Activated B cell treated with CpG ODN at 0.5 μM for 24 hours (primary cell): ENCODE measurements around the gene DCDC2. TPM values are rescaled to one million over a fixed set of nuclear protein-coding genes. Genes with fewer than 3 reads are reported as not detected.
"Not testable (repeated sequence)": the region's sequence is repeated elsewhere in the genome, so short reads cannot be mapped to it uniquely, and the experiment has no call there.

Experiments used
- ATAC-seq: fragments of 200-7000 bp; cut with Tn5 transposase; one replicate; pipeline ENCODE4 v1.10.0; 2021; ENCODE audit warnings: low read depth, mild to moderate bottlenecking, moderate library complexity
- CTCF ChIA-PET: fragments of 350-600 bp; sonication (Branson Sonifier 250); formaldehyde crosslinking; loops from one replicate; lab custom pipeline; 2021; ENCODE audit warnings: antibody characterized with exemption; lab: Charles Lee
- POLR2A ChIA-PET: fragments of 350-600 bp; sonication (Branson Sonifier 250); formaldehyde crosslinking; loops from one replicate; lab custom pipeline; 2021; ENCODE audit warnings: antibody characterized with exemption; lab: Charles Lee
- DNase-seq: peaks from one replicate; pipeline ENCODE4 v3.0.0; 2022
- H3K27ac Mint-ChIP-seq: one replicate; pipeline ENCODE4 v1.8.0; 2020; ENCODE audit warnings: mixed read lengths
- H3K27me3 Mint-ChIP-seq: one replicate; pipeline ENCODE4 v1.8.0; 2021; ENCODE audit warnings: mixed read lengths
- H3K36me3 Mint-ChIP-seq: one replicate; pipeline ENCODE4 v1.8.0; 2021; ENCODE audit warnings: low read depth, mixed read lengths
- H3K4me1 Mint-ChIP-seq: one replicate; pipeline ENCODE4 v1.8.0; 2021; ENCODE audit warnings: mixed read lengths
- H3K4me3 Mint-ChIP-seq: one replicate; pipeline ENCODE4 v1.8.0; 2020; ENCODE audit warnings: mild to moderate bottlenecking, mixed read lengths
- H3K9me3 Mint-ChIP-seq: one replicate; pipeline ENCODE4 v1.8.0; 2020; ENCODE audit warnings: mixed read lengths
- intact Hi-C: fragments of 100-400 bp; cut with micrococcal nuclease; formaldehyde crosslinking; loops from one replicate; pipeline ENCODE4 v1.15.1; 2024
- total RNA-seq: library from RNA; stranded (reverse); gene quantifications from 2 replicates; pipeline ENCODE4 v1.2.3, GENCODE V29; 2022
- TF ChIP-seq, protein P1 (sequence below): fragments of 200-600 bp; IDR thresholded peaks from one replicate; pipeline ENCODE4 v1.8.0; 2022; ENCODE audit warnings: antibody characterized with exemption, mild to moderate bottlenecking

The DCDC2 gene
- total RNA-seq, 1 donor from 2014 or later = not detected

DNA sequence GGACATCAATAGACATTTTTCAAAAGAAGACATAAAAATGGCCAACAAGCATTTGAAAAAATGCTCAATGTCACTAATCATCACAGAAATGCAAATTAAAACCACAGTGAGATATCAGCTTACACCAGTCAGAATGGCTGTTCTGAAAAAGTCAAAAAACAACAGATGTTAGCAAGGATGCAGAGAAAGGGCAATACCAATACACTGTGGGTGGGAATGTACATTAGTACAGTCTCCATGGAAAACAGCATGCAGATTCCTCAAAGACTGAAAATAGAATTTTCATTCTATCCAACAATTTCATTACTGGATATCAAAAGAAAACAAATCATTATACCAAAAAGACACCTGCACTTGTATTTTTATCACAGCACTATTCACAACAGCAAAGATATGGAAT, 85.3 kb downstream of the DCDC2 start:
- no peaks in the 10 kb centered on the region for H3K4me1 Mint-ChIP-seq
- H3K9me3 Mint-ChIP-seq = no peaks in the 10 kb centered on the region
- intact Hi-C loops = no loop called here
- CTCF ChIA-PET = no interaction called here
- H3K27me3 Mint-ChIP-seq = peaks cover 2% of the 10 kb centered on the region
- no peak overlapping the region for H3K4me3 Mint-ChIP-seq
- TF ChIP-seq, protein P1, sequence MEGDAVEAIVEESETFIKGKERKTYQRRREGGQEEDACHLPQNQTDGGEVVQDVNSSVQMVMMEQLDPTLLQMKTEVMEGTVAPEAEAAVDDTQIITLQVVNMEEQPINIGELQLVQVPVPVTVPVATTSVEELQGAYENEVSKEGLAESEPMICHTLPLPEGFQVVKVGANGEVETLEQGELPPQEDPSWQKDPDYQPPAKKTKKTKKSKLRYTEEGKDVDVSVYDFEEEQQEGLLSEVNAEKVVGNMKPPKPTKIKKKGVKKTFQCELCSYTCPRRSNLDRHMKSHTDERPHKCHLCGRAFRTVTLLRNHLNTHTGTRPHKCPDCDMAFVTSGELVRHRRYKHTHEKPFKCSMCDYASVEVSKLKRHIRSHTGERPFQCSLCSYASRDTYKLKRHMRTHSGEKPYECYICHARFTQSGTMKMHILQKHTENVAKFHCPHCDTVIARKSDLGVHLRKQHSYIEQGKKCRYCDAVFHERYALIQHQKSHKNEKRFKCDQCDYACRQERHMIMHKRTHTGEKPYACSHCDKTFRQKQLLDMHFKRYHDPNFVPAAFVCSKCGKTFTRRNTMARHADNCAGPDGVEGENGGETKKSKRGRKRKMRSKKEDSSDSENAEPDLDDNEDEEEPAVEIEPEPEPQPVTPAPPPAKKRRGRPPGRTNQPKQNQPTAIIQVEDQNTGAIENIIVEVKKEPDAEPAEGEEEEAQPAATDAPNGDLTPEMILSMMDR = no peak
- POLR2A ChIA-PET = no interaction called here
- H3K36me3 Mint-ChIP-seq = no peaks in the 10 kb centered on the region
- DNase-seq (no peak), ATAC-seq (no peak)
- H3K27ac Mint-ChIP-seq = no peak overlapping the region

DNA sequence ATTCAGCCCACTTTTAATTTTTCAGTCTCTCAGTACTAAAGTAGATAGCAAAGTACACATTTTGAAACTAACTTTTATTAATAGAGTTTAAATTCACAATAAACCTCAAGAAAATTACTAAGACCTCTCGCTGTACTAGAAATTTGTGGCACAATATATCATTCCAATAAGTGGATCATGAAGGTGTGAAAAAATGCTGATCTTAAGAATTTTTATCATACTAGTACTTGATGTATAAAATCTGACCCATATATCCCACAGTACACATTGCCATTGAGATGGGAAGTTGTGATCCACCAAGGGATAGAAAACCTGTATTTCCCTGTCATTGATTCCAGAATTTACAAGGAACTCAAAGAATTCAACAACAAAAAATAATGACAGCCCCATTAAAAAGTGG, 85.7 kb downstream of the DCDC2 start:
- Mint-ChIP-seq H3K4me3 (no peak overlapping the region), H3K27me3 (peaks cover 2% of the 10 kb centered on the region), H3K4me1 (no peaks in the 10 kb centered on the region), H3K27ac (no peak overlapping the region), H3K36me3 (no peaks in the 10 kb centered on the region), H3K9me3 (no peaks in the 10 kb centered on the region)
- ATAC-seq (no peak), DNase-seq (no peak)
- TF ChIP-seq, protein P1 = no peak
- CTCF ChIA-PET = no interaction called here
- POLR2A ChIA-PET = no interaction called here
- intact Hi-C loops = no loop called here

DNA sequence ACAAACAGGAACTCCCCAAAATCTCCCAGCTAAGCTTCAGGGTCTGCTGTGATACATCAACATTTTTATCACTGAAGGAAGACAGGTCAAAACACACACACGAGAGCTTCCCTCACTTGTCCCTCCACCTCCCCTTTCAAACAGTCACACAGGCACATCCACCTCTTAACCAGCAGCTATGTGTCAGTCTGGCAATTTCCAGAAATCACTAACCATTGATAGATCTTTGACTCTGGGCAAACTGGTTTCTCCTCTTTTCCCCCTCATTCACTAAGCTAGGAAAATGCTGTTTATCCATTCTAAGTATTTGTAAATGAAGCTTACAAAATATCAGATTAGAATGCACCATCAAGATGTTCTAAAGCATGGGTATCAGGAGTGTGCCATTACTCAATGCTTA, 87.8 kb downstream of the DCDC2 start:
- Mint-ChIP-seq H3K4me3 (no peak overlapping the region), H3K36me3 (no peaks in the 10 kb centered on the region), H3K27me3 (peaks cover 6% of the 10 kb centered on the region), H3K9me3 (no peaks in the 10 kb centered on the region), H3K27ac (no peak overlapping the region), H3K4me1 (no peaks in the 10 kb centered on the region)
- intact Hi-C loops = no loop called here
- CTCF ChIA-PET = no interaction called here
- ATAC-seq = no peak
- POLR2A ChIA-PET = interaction anchor here (0.6 kb wide), 1 partner anchor 256 kb away, joined by 3 read pairs; no protein-coding TSS in a partner anchor
- no peak for DNase-seq
- TF ChIP-seq, protein P1 = no peak

DNA sequence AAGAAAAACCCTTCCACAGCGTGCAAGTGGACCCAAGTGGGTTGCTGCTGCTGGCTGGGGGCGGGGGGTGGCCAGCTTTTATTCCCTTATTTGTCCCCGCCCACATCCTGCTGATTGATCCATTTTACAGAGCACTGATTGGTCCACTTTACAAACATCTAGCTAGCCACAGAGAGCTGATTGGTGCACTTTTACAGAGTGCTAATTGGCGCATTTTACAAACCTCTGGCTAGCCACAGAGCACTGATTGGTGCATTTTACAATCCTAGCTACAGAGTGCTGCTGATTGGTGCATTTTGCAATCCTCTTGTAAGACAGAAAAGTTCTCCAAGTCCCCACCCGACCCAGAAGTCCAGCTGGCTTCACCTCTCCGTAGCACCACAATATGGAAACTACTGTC, 99.6 kb downstream of the DCDC2 start:
- DNase-seq, H3K4me3 Mint-ChIP-seq, H3K9me3 Mint-ChIP-seq, H3K4me1 Mint-ChIP-seq, H3K36me3 Mint-ChIP-seq, CTCF ChIA-PET, H3K27ac Mint-ChIP-seq, intact Hi-C loops, ATAC-seq, POLR2A ChIA-PET: not testable (repeated sequence)
- peaks cover 19% of the 10 kb centered on the region for H3K27me3 Mint-ChIP-seq

DNA sequence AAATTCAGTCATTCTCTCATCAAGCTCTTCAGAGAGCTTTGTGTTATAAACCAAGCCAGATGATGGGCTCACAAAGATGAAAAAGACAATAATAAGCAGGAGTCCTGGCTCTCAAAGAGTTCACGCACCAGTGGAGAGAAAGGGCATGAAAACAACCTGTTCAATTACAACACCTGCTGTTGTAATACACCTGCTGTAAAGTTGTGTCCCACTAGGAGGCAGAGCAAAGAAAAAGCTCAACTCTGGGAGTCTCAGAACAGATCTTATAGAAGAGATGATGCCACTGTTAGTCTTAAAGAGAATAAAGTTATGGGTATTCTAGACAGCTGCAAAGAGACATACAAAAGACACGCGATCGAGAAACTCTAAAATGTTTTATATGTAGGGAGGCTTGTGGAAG, 100.6 kb downstream of the DCDC2 start:
- TF ChIP-seq, protein P1 = no peak
- peaks cover 14% of the 10 kb centered on the region for H3K27me3 Mint-ChIP-seq
- POLR2A ChIA-PET = no interaction called here
- no peak overlapping the region for H3K27ac Mint-ChIP-seq
- H3K4me1 Mint-ChIP-seq = peaks cover 3% of the 10 kb centered on the region
- ATAC-seq = no peak
- H3K9me3 Mint-ChIP-seq = peaks cover 7% of the 10 kb centered on the region
- no peak for DNase-seq
- CTCF ChIA-PET = no interaction called here
- H3K36me3 Mint-ChIP-seq = no peaks in the 10 kb centered on the region
- intact Hi-C loops = no loop called here
- no peak overlapping the region for H3K4me3 Mint-ChIP-seq

DNA sequence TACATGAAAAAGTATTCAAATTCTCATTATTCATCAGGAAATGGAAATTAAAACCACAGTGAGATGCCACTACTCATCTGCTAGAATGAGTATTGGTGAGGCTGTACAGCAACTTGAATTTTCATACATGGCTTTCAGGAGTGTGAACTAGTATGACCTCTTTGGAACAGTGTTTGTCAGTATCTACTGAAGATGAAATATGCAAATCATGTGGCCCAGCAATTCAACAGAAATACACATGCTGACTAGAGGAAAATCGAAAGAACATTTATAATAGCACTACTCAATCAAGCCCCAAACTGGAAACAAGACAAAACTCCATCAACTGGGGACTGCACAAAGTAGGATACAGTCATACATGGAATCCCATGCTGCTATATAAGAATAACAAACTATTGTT, 102.2 kb downstream of the DCDC2 start:
- ATAC-seq (no peak), DNase-seq (no peak)
- Mint-ChIP-seq H3K36me3 (no peaks in the 10 kb centered on the region), H3K4me1 (peaks cover 3% of the 10 kb centered on the region), H3K9me3 (peaks cover 8% of the 10 kb centered on the region), H3K27me3 (peaks cover 4% of the 10 kb centered on the region), H3K4me3 (no peak overlapping the region), H3K27ac (no peak overlapping the region)
- ChIA-PET POLR2A (no interaction called here), CTCF (no interaction called here)
- intact Hi-C loops = no loop called here
- TF ChIP-seq, protein P1 = no peak
